ENCODE data around the gene FREY1.

DNA sequence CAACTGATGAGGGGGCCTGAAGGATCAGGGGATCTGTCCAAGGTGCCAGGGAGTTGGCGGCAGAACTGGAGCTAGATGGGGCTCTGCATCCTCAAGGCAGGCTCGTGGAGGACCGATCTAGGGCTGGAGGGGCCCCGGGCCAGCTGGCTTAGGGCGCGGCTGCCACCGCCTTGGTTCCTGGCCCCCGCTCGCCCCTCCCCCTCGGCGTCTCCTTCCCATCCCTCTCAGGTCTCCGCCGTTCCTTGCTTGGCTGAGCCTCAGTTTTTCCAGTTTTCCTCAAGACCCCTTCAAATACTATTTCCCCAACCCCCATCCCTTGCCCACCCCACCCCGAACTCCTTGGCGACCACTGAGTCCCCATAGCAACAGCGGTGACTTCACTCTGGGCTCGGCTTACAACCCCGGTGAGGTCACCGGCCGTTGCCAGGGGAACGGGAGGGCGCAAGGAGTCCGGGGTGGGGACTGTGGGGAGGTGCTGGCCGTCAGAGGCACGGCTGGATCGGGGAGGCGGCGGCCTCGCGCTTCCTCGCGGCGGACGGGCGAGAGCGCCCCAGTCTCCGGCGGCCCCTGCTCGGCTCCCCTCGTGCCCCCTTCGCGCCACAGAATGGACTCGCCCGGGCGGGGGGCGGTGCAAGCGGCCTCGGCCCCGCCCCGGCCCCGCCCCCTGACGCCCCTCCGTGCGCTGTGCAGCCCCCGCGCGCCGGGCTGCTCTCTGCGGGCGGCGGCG is 7.5 kb downstream of the FREY1 start:
- TF ChIP-seq POLR2A (IDR thresholded peaks at IDR 0.05) (no peak), POLR2AphosphoS5 (IDR thresholded peaks at IDR 0.05; ENCODE audit: insufficient read depth in 1 of 2, low read depth in 1 of 2) (peak in 1 of 2 donors; percentile 34)
